CD4-positive, alpha-beta T cell treated with Interleukin-10 for 1 hour (primary cell): ENCODE results near the gene SNN.

Experiments used
- DNase-seq: peaks from one replicate; pipeline ENCODE4 v3.0.0-alpha.2; 2020

Gene SNN

GRCh38 chr16:11668623-11669379 lies 546 bp downstream of the SNN start:
- peak; percentile 18 for DNase-seq

DNA sequence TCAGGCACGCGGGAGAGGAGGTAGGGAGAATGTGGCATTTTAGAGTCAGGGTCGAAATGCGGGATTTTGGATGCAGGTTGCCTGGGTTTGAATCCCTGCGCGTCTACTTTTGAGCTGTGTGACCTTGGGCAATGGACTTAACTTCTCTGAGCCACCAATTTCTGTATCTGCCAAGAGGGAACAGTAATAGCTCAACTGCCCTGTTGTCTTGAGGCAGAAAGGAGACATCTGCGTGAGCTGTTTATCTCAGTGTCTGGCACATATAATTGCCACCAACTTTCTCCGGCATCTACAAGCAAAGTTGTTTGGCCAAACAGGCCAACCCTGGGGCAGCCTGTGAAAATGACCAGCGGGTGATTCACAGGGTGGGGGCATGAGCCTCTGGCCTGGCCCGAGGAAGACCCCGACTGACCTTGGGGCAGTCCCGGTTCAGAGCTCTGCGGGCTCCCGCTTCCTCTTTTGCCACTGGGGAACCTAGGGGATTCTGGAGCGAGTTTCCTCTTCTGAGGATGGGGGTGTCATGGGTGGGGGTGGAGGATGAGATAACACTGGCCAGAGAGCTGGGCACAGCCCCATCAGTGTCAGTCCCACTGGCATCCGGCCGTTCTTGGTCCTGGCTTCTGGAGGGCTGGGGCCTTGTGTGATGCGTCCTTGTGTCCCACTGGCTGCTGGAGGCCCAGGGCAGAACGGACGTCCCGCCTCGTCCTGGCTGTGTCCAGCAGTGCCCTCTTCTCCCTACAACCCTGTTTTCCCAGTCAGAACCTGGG lies 1.3 kb downstream of the SNN start:
- peak; percentile 22 for DNase-seq

DNA sequence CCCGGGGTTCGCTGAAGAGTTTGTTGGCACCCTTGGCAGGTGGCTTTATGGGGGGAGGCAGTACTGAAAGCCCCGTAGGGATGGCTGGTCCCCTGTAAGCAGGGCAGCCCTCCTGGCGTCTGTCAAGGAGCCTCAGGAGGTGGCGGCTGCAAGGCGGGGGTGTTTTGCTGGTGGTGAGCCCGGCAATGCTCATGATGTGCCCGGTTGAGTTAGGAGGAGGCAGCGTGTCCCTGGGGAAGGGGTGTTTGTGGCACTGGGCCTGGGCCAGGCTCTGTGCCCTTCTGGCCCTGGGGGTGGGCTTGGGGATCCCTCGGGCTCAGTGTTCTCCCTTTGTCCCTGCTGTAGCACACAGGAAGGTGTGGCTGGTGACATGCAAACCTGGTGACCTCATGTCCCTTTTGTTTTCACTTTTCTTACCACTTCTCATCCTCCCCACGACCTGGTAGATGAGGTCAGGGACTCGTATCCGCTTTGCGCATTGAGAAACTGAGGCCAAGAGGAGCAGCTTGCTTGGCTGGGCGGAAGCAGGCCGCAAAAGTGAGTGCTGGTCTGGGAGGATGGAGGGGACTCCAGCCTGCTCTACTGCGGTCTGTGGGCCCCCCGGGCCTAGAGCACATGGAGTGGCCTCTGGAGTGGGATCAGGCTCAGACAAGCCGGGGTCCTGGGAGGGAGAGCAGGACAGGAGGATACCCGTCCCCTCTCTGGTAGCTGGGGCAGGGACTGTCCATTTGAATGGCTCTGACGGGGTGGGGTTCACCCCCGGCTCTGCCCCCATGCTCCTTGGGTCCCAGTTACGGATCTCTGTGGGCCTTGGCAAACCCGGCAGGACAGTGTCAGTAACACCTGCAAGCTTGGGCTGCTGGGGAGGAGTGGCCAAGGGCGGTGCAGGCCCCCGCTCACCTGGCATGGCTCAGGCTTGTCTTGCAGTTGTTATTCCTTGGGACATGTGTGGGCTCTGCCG lies 2.2 kb downstream of the SNN start:
- DNase-seq, result peak; percentile 41

GRCh38 chr16:11671271-11671670 lies 3.0 kb downstream of the SNN start:
- no peak for DNase-seq

DNA sequence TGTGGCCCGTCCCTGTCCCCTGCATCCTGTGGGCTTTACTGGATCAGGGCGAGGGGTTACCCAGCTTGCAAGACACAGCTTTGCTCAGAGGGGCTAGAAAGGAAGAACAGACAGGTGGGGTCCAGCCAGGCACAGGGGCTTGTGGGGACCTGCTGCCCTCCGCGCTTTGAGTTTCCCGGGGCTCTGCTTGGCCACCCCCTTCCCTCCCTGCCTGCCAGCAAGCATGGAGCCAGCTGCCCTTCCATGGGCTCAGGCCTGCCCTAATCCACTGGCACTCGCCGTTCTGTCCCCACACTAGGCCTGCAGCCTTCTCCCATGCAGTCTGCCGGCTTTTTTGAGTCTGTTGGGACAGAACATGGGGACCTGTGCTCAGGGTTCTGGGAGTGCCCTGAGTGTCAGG lies 3.4 kb downstream of the SNN start:
- no peak for DNase-seq

GRCh38 chr16:11672206-11673090 lies 4.2 kb downstream of the SNN start:
- DNase-seq, result peak; percentile 52

DNA sequence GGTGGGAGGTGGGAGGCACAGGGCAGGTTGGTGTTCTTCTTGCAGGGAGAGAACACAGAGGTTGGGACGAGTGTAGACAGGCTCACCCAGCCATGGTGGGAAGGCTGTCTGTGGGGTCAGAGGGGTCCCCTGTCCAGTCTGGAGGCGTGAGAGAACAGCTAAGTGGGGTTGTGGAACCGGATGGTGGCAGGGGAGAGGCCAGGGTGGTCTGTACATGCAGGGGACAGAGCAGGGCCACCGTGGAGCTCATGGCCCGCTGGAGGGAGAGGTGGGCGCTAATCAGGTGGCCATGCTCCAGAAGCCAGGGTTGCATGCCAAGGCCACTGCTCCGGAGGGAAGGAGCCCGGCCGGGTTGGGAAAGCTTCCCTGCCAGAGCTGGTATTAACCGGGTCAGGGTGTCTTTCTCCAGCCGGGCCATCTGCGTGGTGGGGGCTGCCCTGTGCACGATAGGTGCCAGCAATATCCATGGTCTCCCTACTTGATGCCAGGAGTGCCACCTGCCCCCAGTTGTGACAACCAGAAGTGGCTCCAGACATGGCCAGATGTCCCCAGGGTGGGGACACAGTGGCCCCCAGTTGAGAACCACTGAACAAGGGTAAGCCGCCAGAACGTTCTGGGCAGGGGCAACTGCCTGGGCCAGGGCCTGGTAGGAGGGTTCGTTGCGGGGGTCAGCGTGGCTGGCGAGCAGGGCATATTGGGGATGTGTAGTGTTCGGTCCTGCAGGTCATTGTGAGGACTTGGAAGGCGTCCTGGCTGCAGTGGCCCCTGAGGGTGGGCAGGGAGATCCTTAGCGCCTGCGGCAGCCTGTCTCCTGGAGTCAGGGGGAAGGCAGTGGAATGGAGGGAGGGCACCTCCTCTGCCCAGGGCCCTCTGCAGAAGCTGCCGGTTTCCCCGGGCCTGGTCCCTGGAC lies 5.1 kb downstream of the SNN start:
- DNase-seq, result no peak

GRCh38 chr16:11674001-11674817 lies 6.0 kb downstream of the SNN start:
- no peak for DNase-seq

- DNase-seq, result no peak
These were observed 6.7 kb downstream of the SNN start for GRCh38 chr16:11674818-11675560.

DNA sequence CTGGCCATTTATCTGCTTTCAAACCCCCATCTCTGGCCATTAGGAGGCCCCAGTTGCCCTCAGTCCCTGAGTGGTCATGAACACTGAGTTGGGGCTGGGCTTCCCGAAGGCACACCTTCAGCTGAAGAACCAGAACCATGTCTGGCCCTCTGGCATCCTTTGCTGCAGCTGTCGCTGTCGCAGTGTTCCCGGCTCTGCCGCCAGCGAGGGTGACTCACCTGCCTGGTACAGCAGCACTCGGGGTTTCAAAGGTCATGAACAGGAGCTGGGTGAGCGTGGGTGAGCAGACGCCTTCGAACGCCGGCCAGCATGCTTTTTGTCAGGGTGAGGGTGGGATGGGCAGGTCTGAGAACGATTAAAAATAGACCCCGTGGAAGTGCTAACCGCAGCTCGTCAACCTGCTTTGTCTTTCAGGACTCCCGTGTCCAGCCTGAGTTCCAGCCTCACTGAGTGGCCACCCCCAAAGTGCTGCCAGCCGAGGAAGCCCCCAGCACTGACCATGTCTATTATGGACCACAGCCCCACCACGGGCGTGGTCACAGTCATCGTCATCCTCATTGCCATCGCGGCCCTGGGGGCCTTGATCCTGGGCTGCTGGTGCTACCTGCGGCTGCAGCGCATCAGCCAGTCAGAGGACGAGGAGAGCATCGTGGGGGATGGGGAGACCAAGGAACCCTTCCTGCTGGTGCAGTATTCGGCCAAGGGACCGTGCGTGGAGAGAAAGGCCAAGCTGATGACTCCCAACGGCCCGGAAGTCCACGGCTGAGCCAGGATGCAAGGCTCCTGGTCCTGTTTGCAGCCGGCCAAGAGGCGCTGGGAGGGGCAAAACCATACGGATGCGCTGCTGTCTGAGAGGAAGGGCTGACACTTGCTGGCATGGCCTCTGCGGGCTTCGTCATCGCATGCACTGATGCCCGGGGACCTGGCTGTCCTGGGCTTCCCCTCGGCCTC lies 7.6 kb downstream of the SNN start:
- DNase-seq, result no peak

DNA sequence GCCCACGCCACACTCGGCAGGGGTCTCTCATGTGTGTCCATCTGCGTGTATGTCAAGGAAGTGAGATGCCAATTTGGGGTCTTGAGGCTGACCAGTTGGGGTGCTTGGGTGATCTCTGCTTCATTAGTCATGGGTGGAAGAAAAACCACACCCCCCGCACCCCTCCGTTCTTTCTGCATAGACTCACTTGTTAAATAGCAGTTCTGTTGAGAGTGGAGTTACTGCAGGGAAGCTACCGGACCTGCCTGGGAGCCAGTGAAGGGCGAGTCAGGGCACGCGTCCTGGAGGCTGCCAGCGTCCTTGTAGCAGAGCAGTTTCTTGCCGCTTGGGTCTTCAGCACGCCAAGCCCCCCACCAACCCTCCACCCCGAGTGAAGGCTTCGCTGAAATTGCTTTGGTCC lies 8.5 kb downstream of the SNN start:
- no peak for DNase-seq

DNA sequence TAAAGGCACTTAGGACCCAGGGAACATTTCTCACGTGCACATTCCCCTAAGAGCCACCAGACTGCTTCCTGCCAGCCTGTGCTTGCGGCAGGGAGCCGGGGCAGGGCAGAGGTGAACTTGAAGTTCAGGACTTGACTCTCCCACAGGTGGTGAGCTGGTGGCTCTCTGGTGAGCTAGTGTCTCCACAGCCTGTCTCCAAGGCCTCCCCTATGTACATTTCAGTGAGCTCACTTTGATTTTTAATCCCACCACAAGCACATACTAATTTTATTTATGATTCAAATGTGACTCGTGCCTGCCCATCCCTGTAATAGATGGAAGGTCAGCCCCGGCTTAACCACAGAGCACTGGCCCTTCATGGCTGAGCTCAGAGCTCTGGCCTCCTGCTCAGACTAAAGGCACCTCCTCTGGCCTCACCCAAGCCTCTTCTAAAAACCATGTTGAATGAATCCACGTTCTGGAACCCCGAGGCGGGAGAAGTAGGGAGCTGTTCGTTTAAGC lies 9.2 kb downstream of the SNN start:
- DNase-seq, result no peak

DNA sequence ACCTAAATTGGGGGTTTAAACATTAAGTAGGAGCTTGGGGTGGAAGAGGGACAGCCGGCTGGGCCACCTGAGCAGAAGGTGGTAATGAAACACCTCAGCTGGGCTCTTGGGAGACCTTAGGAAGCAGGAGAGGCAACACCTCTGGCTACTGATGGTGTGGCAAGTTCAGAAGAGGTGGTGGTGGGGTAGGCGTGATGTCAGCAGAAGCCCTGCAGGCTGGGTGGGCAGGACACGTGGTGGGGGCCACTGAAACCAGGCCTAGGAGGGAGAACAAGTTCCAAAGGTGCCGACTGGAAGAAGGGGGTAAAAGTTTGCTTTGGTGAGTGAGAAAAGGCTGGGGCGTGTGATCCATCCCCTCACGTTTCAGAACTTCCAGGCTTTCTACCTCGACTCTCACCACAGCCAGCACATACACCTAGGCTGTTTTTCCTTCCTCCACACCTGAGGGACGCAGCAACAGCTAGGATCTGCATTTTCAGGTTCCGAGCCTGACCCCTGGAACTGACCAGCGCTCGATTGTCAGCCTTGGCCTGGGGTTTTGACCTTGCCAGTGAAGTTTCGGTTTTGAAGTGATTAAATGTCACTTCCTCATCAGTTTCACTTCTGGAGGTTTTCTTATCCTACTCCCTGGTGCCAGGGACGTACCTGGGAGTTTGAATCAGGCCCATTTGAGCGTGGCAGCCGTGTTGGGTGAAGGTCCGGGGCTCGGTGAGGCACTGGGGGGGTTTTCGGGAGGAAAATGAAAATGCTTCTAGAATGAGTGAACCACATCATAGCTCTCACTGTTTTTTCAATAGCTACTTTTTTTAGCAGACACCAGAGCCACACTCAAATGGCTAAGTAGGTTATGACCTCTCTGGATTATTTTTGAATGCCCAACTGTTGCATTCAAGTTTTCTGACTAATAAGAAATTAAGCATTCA lies 10.0 kb downstream of the SNN start:
- DNase-seq, result no peak

GRCh38 chr16:11679250-11679649 lies 11.0 kb downstream of the SNN start:
- DNase-seq, result no peak

GRCh38 chr16:11679941-11680911 lies 12.0 kb downstream of the SNN start:
- DNase-seq, result no peak

- DNase-seq, result no peak
These were observed 13.3 kb downstream of the SNN start for GRCh38 chr16:11681556-11681955.
